NAMALWA (cell line): ENCODE measurements around the gene ACR.
"Not testable (repeated sequence)": the region's sequence is repeated elsewhere in the genome, so short reads cannot be mapped to it uniquely, and the experiment has no call there.

Source experiments
- DNase-seq: peaks from one replicate; pipeline ENCODE4 v3.0.0-alpha.2; 2015; ENCODE audit warnings: low spot score

Gene ACR

GRCh38 chr22:50732681-50733080 is 5.3 kb upstream of the ACR start:
- no peak for DNase-seq

- no peak for DNase-seq
Measured at GRCh38 chr22:50733521-50734342, 4.3 kb upstream of the ACR start.

- DNase-seq: no peak
Measured at GRCh38 chr22:50734343-50734771, 3.6 kb upstream of the ACR start.

GRCh38 chr22:50734986-50735738 is 2.8 kb upstream of the ACR start:
- no peak for DNase-seq

GRCh38 chr22:50735739-50736030 is 2.3 kb upstream of the ACR start:
- no peak for DNase-seq

GRCh38 chr22:50738649-50739227 is 734 bp downstream of the ACR start:
- no peak for DNase-seq

- no peak for DNase-seq
Measured at GRCh38 chr22:50739279-50739691, 1.3 kb downstream of the ACR start.

GRCh38 chr22:50739894-50740293 is 1.9 kb downstream of the ACR start:
- DNase-seq: no peak

- not testable (repeated sequence) for DNase-seq
Measured at GRCh38 chr22:50740714-50741113, 2.7 kb downstream of the ACR start.

- not testable (repeated sequence) for DNase-seq
Measured at GRCh38 chr22:50744424-50744823, 6.4 kb downstream of the ACR start.

- DNase-seq: not testable (repeated sequence)
Measured at GRCh38 chr22:50747521-50747920, 9.5 kb downstream of the ACR start.

- not testable (repeated sequence) for DNase-seq
Measured at GRCh38 chr22:50748630-50749029, 10.6 kb downstream of the ACR start.

GRCh38 chr22:50749302-50750074 is 11.5 kb downstream of the ACR start:
- not testable (repeated sequence) for DNase-seq

GRCh38 chr22:50755251-50755650 is 17.2 kb downstream of the ACR start:
- not testable (repeated sequence) for DNase-seq

- not testable (repeated sequence) for DNase-seq
Measured at GRCh38 chr22:50756406-50756805, 18.4 kb downstream of the ACR start.

GRCh38 chr22:50756949-50757491 is 19.0 kb downstream of the ACR start:
- DNase-seq: peak; percentile 80

- not testable (repeated sequence) for DNase-seq
Measured at GRCh38 chr22:50759597-50760341, 21.8 kb downstream of the ACR start.

GRCh38 chr22:50761829-50762228 is 23.8 kb downstream of the ACR start:
- DNase-seq: not testable (repeated sequence)

GRCh38 chr22:50764288-50764687 is 26.3 kb downstream of the ACR start:
- not testable (repeated sequence) for DNase-seq

GRCh38 chr22:50775132-50775531 is 37.1 kb downstream of the ACR start:
- DNase-seq: peak; percentile 86

- DNase-seq: not testable (repeated sequence)
Measured at GRCh38 chr22:50777631-50778030, 39.6 kb downstream of the ACR start.
